Adrenal gland (tissue), 12 donors: ENCODE data around the gene ITGB5. TPM values are rescaled to one million over a fixed set of nuclear protein-coding genes. Genes with fewer than 3 reads are reported as not detected.
A peak's percentile ranks its signal among the peaks of the same experiment; 100 is the strongest.

Experiments
- DNase-seq, 7 donors: peaks; one replicate each; pipeline ENCODE4 v3.0.0-alpha.2; 2019 to 2020
- H3K27ac ChIP-seq, 5 donors: fragments of 200-600 bp; sonication (generic) in 4 of 5; 1 replicate in 3 of 5; 2 replicates in 2 of 5; pipeline versions ENCODE4 v1.5.1 to v1.8.0; 2016 to 2020; ENCODE audit warnings: mild to moderate bottlenecking in 1 of 5
- H3K27me3 ChIP-seq: fragments of 200-600 bp; 2 replicates; pipeline ENCODE4 v1.8.0; 2021
- H3K36me3 ChIP-seq, 2 donors: fragments of 200-600 bp; replicated peaks in 1 of 2; 1 replicate in 1 of 2; 2 replicates in 1 of 2; pipeline versions ENCODE4 v1.5.1 to v1.8.0; 2018 to 2022
- H3K4me1 ChIP-seq, 2 donors: fragments of 200-600 bp; replicated peaks in 1 of 2; 1 replicate in 1 of 2; 2 replicates in 1 of 2; pipeline versions ENCODE4 v1.5.1 to v1.8.0; 2018 to 2021
- H3K4me3 ChIP-seq, 4 donors: fragments of 200-600 bp; sonication (generic) in 3 of 4; one replicate each; pipeline ENCODE4 v1.5.1; 2016 to 2018
- H3K9me3 ChIP-seq, 3 donors: fragments of 200-600 bp; sonication (generic) in 1 of 3; replicated peaks in 1 of 3; 1 replicate in 2 of 3; 2 replicates in 1 of 3; pipeline versions ENCODE4 v1.5.1 to v1.8.0; 2016 to 2021
- POLR2A ChIP-seq, 2 donors: fragments of 450-650 bp; IDR thresholded peaks; one replicate each; pipeline ENCODE4 v1.6.1; 2017; ENCODE audit warnings: antibody characterized with exemption in 2 of 2, mild to moderate bottlenecking in 2 of 2, moderate library complexity in 1 of 2
- WGBS, 4 donors: extraction: QIAGEN DNeasy Blood & Tissue Kit in 2 of 4; methylation state at CpG; one replicate each; pipeline versions ENCODE4 v1.1.5 to v1.1.7; 2013 to 2017; 5-methylcytosine and 5-hydroxymethylcytosine counted together
- intact Hi-C, 2 donors: fragments of 100-400 bp; cut with DNase I; formaldehyde crosslinking; loops; one replicate each; pipeline versions ENCODE4 v1.14.1 to v1.15.0; 2022 to 2023
- polyA plus RNA-seq, 3 donors: library from polyadenylated mRNA; stranded (reverse); fragments of 200-250 nt in 2 of 3; fragments of 350-450 nt in 1 of 3; fragmentation: Illumina TruSeq in 1 of 3; extraction: RNeasy Lipid Tissue Mini Kit (QIAGEN cat#74804) in 1 of 3; gene quantifications; one replicate each; pipeline ENCODE4 v1.2.3, GENCODE V29; 2013 to 2014
- total RNA-seq, 9 donors: library from RNA; depleted of rRNA in 4 of 9; stranded (reverse); fragments of >200 nt in 4 of 9; fragments of 120-200 nt in 1 of 9; fragmentation: NEBNext Ultra II Directional in 1 of 9; extraction: Animal tissue kit (Norgen Biotek cat#: 25700) in 1 of 9; gene quantifications; one replicate each; pipeline versions ENCODE4 v1.1.0 to v1.2.4, GENCODE V29; 2013 to 2023
- TF ChIP-seq, protein P1 (sequence below), 6 experiments: fragments of 450-650 bp in 4 of 6; fragments of 200-600 bp in 2 of 6; sonication (generic) in 1 of 6; IDR thresholded peaks; 1 replicate in 5 of 6; 2 replicates in 1 of 6; pipeline versions ENCODE4 v1.5.1 to v1.8.0; 2016 to 2021; ENCODE audit warnings: antibody characterized with exemption in 6 of 6, mild to moderate bottlenecking in 2 of 6, moderate library complexity in 1 of 6
- donor health status: healthy with polysubstance abuse.
- donor health status: Bipolar disorder and iron deficiency.
- donor health status: DM: yes; HTN: yes; CAD: no.
- donor health status: DM: no; HTN: no; CAD: no.
- donor health status: DM: no; HTN: no; CAD: no.
- donor health status: DM: yes; HTN: yes; CAD: no.

ITGB5 gene
- total and polyA plus RNA-seq, 12 donors, result 9.4 to 404 (median 94.8) TPM

DNA sequence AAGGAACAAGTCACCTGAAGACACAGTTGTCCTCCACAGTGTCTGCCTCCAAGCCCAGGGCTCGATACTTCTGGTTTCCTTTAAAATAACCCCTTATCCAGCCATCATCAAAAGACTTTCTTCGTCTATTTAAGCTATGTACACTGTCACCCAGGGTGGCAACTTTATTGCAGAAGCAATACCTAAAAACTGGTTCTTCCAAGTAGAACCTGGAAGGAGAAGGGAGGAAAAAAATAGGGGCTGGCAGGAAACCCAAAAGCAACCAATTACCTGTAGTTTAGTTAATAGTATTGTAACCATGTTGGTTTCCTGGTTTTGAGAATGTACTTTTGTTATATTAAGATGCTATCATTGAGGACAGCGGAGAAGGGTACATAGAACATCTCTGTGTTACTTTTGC lies 33.7 kb downstream of the ITGB5 start:
- H3K9me3 ChIP-seq, result no peaks in the 10 kb centered on the region
- intact Hi-C loops, result no loop called here
- H3K4me3 ChIP-seq, result no peak overlapping the region
- no peak for TF ChIP-seq POLR2A (IDR thresholded peaks at IDR 0.05)
- 93 to 98% (median 95%) methylated on average over 3 of the region's 3 CpGs for WGBS, 4 donors
- peaks cover 0 to 10% of the 10 kb centered on the region in 2 donors for H3K36me3 ChIP-seq
- no peaks in the 10 kb centered on the region for H3K27me3 ChIP-seq
- DNase-seq, result no peak
- H3K27ac ChIP-seq, result no peak overlapping the region
- H3K4me1 ChIP-seq, result peaks cover 0 to 24% of the 10 kb centered on the region in 2 donors

DNA sequence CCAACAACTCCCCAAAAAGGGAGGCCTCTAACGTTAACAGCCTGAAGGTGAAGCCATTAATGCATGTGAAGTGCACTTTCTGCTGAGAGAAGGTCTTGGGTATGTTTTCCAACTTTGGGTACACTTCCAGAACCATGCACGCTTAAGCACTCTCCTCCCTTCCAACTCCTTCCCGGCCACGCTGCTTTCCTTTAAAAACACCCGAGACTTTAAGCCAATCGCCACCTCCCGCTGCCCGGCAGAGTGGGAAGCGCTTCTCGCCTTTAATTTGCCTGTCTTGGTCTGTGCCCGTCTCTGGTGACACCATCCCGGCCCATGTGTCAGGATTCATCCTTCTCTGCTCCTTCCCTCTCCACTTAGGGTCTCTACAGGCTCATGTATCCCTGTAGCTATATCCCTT lies 35.3 kb downstream of the ITGB5 start:
- intact Hi-C loops, result no loop called here
- Histone ChIP-seq H3K27me3 (no peaks in the 10 kb centered on the region), H3K9me3 (no peaks in the 10 kb centered on the region), H3K4me1 (peaks cover 0 to 15% of the 10 kb centered on the region in 2 donors), H3K27ac (no peak overlapping the region), H3K4me3 (no peak overlapping the region), H3K36me3 (peaks cover 0 to 16% of the 10 kb centered on the region in 2 donors)
- TF ChIP-seq POLR2A (IDR thresholded peaks at IDR 0.05), result no peak
- TF ChIP-seq, protein P1, sequence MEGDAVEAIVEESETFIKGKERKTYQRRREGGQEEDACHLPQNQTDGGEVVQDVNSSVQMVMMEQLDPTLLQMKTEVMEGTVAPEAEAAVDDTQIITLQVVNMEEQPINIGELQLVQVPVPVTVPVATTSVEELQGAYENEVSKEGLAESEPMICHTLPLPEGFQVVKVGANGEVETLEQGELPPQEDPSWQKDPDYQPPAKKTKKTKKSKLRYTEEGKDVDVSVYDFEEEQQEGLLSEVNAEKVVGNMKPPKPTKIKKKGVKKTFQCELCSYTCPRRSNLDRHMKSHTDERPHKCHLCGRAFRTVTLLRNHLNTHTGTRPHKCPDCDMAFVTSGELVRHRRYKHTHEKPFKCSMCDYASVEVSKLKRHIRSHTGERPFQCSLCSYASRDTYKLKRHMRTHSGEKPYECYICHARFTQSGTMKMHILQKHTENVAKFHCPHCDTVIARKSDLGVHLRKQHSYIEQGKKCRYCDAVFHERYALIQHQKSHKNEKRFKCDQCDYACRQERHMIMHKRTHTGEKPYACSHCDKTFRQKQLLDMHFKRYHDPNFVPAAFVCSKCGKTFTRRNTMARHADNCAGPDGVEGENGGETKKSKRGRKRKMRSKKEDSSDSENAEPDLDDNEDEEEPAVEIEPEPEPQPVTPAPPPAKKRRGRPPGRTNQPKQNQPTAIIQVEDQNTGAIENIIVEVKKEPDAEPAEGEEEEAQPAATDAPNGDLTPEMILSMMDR (IDR thresholded peaks at IDR 0.05), result no peak
- no peak for DNase-seq
- 91 to 95% (median 93%) methylated on average over 12 of the region's 12 CpGs for WGBS, 4 donors

DNA sequence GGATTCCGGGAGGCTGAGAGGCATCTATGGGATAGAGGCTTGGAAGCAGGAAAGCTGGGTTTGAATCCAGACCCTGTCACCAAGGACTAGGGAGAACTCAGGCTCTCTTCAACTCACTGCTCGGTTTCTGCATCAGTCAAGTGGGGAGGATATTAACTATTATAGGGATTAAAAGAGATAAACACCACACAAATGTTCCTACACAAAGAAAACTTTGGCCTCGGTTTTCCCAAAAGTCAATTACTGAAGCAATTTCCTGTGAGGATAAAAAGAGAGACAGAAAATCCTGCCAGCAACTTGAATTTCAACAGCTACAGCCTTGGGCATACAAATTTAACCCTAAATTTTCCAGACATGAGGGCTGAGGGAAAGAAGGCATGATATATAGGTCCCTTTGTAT lies 36.0 kb downstream of the ITGB5 start:
- H3K4me1 ChIP-seq, result peaks cover 3 to 18% of the 10 kb centered on the region in 2 donors
- peaks cover 0 to 16% of the 10 kb centered on the region in 2 donors for H3K36me3 ChIP-seq
- no peak for DNase-seq
- no peaks in the 10 kb centered on the region for H3K9me3 ChIP-seq
- WGBS, 4 donors, result 41 to 51% (median 44%) methylated on average over 3 of the region's 3 CpGs
- H3K27me3 ChIP-seq, result no peaks in the 10 kb centered on the region
- peak overlapping the region in 2 of 5 donors; percentile 45 to 51 for H3K27ac ChIP-seq
- H3K4me3 ChIP-seq, result no peak overlapping the region
- TF ChIP-seq, protein P1 (IDR thresholded peaks at IDR 0.05), result no peak
- TF ChIP-seq POLR2A (IDR thresholded peaks at IDR 0.05), result no peak
- intact Hi-C loops, result no loop called here

DNA sequence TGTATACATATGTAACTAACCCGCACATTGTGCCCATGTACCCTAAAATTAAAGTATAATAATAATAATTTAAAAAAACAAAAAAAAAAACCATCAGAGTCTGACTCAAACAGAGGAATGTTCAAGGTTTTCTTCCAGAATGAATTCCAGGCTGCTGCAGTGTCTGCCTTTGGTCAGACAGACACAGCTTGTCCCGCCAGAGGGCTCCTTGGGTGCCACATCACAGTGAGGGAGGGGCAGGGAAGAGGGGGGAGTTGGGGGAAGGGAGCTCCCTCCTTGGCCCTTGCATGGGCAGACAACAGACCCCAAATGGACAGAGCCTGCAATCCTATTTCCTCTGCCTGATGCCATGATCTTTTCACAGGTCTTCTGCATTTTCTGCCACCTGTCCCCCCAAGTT lies 36.5 kb downstream of the ITGB5 start:
- 39 to 54% (median 45%) methylated on average over 2 of the region's 2 CpGs for WGBS, 4 donors
- DNase-seq, result peak in 6 of 7 donors; percentile 57 to 80 (median 70)
- intact Hi-C loops, result no loop called here
- Histone ChIP-seq H3K36me3 (peaks cover 0 to 16% of the 10 kb centered on the region in 2 donors), H3K4me1 (peaks cover 7 to 23% of the 10 kb centered on the region in 2 donors), H3K4me3 (no peak overlapping the region), H3K27ac (peak overlapping the region in 2 of 5 donors; percentile 45 to 51), H3K27me3 (no peaks in the 10 kb centered on the region), H3K9me3 (no peaks in the 10 kb centered on the region)
- TF ChIP-seq, protein P1 (IDR thresholded peaks at IDR 0.05), result peak in 2 of 6 experiments; percentile 13 to 24
- no peak for TF ChIP-seq POLR2A (IDR thresholded peaks at IDR 0.05)

DNA sequence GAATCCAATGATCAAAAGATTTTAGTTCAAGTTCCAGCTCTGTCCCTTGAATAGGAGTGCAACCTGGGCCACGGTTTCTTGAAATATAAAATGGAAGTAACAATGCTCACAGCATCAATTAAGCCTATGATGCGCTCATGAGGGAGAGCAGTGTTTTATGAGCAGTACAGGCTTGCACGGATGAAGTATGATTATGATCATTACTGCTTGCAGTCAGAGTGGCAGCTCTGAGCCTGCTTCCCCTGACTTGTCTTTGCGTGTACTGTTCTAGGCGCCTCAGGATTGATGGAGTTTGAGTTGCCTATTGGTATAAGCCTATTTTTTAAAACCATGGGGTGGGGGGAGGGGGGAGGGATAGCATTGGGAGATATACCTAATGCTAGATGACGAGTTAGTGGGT lies 37.0 kb downstream of the ITGB5 start:
- intact Hi-C loops, result no loop called here
- Histone ChIP-seq H3K4me3 (no peak overlapping the region), H3K27me3 (no peaks in the 10 kb centered on the region), H3K27ac (peak overlapping the region in 1 of 5 donors; percentile 17), H3K36me3 (peaks cover 0 to 16% of the 10 kb centered on the region in 2 donors), H3K9me3 (no peaks in the 10 kb centered on the region), H3K4me1 (peaks cover 8 to 27% of the 10 kb centered on the region in 2 donors)
- no peak for DNase-seq
- TF ChIP-seq POLR2A (IDR thresholded peaks at IDR 0.05), result no peak
- TF ChIP-seq, protein P1 (IDR thresholded peaks at IDR 0.05), result no peak
- 77 to 83% (median 81%) methylated on average over 6 of the region's 6 CpGs for WGBS, 4 donors
